Measurements from ENCODE around the gene AHCY. TPM values are rescaled to one million over a fixed set of nuclear protein-coding genes. Genes with fewer than 3 reads are reported as not detected.

AHCY gene
- total and polyA plus RNA-seq, 2 of the 4 experiments (the other 2 are of a cell fraction) = 138 to 210 TPM

DNA sequence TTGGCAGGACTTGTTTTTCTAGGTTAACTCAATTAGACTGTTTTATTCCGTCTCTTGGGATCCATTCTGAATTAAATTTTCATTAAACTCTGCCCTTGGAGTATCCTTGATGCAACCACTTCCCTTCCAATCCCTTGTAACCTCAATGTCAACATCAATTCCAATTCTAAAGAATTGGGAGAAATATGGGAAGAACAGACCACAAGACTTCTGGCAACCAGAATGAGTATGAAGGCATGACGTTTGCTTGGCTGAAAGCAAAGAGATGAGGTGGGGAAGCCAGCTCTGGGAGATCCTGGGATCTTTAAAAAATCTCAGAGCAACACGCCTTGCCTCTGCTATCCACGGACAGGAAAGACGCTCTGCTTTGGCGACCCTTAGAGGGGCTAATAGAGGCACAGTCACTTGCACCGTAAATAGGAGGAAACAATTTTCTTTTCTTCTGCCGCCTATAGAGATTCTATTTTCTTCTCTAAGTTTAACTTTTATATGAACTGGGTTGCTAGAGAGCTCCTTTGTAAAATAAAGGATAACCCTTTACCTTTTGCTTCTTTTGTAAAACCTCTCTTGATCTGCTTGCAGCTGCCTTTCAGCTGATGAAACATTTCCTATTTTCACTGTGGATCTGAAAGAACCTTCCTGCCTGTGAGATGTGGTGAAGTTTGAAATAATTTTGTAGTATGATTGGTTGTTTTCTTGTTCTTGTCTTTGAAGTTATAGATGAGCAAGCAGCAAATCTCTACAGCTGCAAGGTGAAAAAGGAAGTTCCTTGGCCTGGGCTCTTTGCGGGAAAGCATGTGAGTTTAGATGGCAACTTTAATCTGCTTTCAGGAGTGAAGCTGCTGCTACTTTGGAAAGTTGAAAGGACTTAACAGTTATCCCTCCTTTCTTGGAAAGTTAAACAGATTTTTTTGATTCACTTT lies 62.2 kb downstream of the AHCY start, which contains the start of gene ASIP:
TSS of gene ASIP (plus strand) at position 731 of the 923 bp plus-strand sequence. CDS start 18,952 bp downstream, outside the sequence.
- no peak for ATAC-seq (ENCODE audit: low read depth)
- Histone ChIP-seq H3K9ac (ENCODE audit: low read depth, low read length) (no peak within 1 kb of the TSS), H4K5ac (ENCODE audit: low read depth, low read length) (no peak within 1 kb of the TSS), H2BK5ac (ENCODE audit: low read depth, low read length, poor library complexity, severe bottlenecking) (no peak within 1 kb of the TSS), H4K8ac (ENCODE audit: low read depth in 2 of 2, low read length in 2 of 2) (no peak within 1 kb of the TSS), H3K36me3 (ENCODE audit: control insufficient read depth, insufficient read depth, low read length) (no peaks in the 10 kb centered on the region), H3K9me1 (ENCODE audit: insufficient read depth, low read length) (no peaks in the 10 kb centered on the region), H2BK120ac (ENCODE audit: low read depth, low read length) (no peak within 1 kb of the TSS), H2AK9ac (replicated peaks; ENCODE audit: low read depth, low read length, poor library complexity) (no peak within 1 kb of the TSS), H3K4me1 (ENCODE audit: control insufficient read depth, insufficient read depth, low read length) (no peaks in the 10 kb centered on the region), H3K14ac (replicated peaks; ENCODE audit: low read depth, low read length) (no peak within 1 kb of the TSS), H3K4me3 (ENCODE audit: insufficient read depth, low read depth, low read length) (no peak within 1 kb of the TSS), H3K4me2 (ENCODE audit: low read depth, low read length) (no peak within 1 kb of the TSS), H2BK15ac (ENCODE audit: low read depth, low read length) (no peak within 1 kb of the TSS), H3K18ac (ENCODE audit: low read depth, low read length) (no peak within 1 kb of the TSS), H3K56ac (ENCODE audit: extremely low read depth, insufficient read depth, low read length) (no peak within 1 kb of the TSS), H3K23ac (ENCODE audit: low read depth, low read length) (no peak within 1 kb of the TSS), H2AK5ac (ENCODE audit: low read depth, low read length) (no peak within 1 kb of the TSS), H3K27me3 (ENCODE audit: control insufficient read depth, insufficient read depth, low read length) (peaks cover 28% of the 10 kb centered on the region), H2BK20ac (ENCODE audit: low read depth, low read length) (no peak within 1 kb of the TSS), H3K79me1 (ENCODE audit: low read depth in 1 of 2, low read length in 2 of 2) (no peaks in the 10 kb centered on the region), H3K9me3 (ENCODE audit: control insufficient read depth, insufficient read depth, low read length) (peaks cover 4% of the 10 kb centered on the region), H4K20me1 (ENCODE audit: insufficient read depth, low read length) (no peaks in the 10 kb centered on the region), H3K4ac (ENCODE audit: low read depth, low read length) (no peak within 1 kb of the TSS), H3K27ac (ENCODE audit: insufficient read depth, low read length) (no peak within 1 kb of the TSS), H4K91ac (ENCODE audit: insufficient read depth, low read depth, low read length) (no peak within 1 kb of the TSS), H2AFZ (replicated peaks; ENCODE audit: low read length, poor library complexity) (no peak within 1 kb of the TSS)
- in situ Hi-C loops (cut with MboI; ENCODE audit: low sequenced_read_pairs) = no loop called here
- ChIA-PET CTCF (no interaction called here), POLR2A (ENCODE audit: unreplicated experiment) (no interaction called here)
- no peak for TF ChIP-seq CEBPB (IDR thresholded peaks at IDR 0.05; ENCODE audit: low read depth, low read length)
- intact Hi-C loops (cut with micrococcal nuclease) = no loop called here
- BruUV-seq (replicated peaks) = no TSS peak
- DNase-seq = no peak
- dilution Hi-C loops (cut with HindIII; ENCODE audit: low sequenced_read_pairs, unreplicated experiment) = no loop called here
- WGBS, 2 experiments (ENCODE audit: extremely low coverage in 2 of 2, insufficient read length in 1 of 2) = no CpG with 5 or more reads among the region's 9 CpGs

All from IMR-90 (cell line).